ENCODE data around the gene GAMT.
"Not testable (repeated sequence)": the region's sequence is repeated elsewhere in the genome, so short reads cannot be mapped to it uniquely, and the experiment has no call there.

GAMT gene

GRCh38 chr19:1433119-1434039, 32.0 kb upstream of the GAMT start:
- DNase-seq (ENCODE audit: low read depth): no peak

GRCh38 chr19:1432507-1432887, 31.2 kb upstream of the GAMT start:
- DNase-seq (ENCODE audit: low read depth): no peak

GRCh38 chr19:1431759-1432506, 30.6 kb upstream of the GAMT start:
- DNase-seq (ENCODE audit: low read depth): no peak

GRCh38 chr19:1430246-1430645, 28.9 kb upstream of the GAMT start:
- DNase-seq (ENCODE audit: low read depth): no peak

DNA sequence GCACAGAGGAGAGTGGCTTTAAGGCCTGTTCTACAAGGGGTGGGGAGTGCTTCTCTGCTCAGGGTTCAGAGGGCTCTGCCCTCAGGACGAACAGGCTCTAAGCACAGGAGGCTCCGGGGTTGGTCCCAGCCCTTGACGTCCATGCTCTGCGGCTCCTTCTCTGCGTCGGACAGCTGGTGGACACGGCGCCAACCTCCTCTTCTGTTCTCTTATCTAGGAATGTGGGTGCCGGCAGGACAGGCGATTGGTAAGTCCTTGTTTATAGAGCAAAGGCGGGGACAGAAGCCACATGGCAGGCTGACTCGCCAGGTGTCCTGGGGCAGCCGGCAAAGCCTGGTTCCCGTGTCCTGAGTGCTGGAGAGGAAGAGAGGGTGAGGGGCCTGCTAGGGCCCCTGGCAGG, 28.4 kb upstream of the GAMT start:
- no peak for DNase-seq (ENCODE audit: low read depth)

DNA sequence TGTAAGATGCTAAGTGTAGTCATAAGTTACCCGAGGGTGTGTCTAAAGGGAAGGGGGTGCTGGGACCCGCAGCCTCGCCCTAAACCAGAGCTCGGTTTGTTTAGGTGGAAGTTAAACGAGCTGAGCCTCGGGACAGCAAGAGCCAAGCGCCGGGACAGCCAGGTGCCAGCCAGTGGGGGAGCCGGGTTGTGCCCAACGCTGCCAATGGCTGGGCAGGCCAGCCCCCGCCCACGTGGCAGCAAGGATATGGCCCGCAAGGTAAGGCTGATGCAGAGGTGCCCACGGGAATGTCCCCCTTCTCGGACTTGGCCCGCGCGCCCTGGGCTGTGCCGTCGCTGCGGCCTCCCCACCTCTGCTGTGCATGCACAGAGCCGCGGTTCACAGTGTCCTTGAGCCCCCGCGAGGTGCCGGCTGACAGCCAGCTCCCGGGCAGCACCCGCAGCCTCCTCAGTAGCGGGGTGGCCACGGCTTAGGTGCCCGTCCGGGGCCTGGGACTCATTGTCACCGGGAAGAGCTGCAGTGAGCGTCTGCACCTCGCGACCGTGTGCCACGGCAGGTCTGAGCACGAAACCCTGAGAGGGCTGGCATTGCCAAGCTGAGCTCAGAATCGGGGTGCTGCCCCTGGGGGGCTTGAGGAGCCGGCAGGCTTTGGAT, 27.5 kb upstream of the GAMT start:
- no peak for DNase-seq (ENCODE audit: low read depth)

DNA sequence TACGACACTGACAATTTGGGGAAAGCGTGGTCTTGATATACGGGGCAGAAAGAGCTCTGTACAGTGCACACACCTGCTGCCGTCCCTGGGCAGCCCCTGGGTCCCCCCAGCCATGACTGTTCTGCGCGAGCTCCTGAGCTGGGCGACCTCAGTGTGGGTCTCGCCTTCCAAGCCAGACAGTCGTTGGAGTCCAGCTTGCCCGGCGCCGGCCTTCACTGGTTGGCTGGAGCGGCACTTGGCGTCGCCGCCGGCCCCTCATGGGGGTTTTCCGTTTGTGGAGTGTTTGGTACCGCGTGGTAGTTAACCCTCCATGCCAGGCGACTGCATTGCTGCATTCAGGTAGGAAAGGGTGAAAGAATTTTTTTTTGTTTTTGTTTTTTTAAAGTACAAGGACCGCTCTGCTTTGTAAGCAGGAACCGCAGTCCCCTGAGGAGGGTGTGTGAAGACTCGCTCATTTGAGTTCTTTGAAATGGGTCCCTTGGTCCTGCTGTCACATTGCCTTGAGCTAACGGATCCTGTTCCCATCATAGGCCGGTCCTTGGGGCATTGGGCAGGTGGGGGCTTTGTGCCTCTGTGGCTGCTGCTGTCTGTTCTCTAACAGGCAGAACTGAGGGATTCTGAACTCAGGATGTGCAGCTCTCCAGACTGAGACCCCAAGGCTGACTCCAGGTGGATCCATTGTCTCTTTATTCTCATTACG, 26.0 kb upstream of the GAMT start:
- no peak for DNase-seq (ENCODE audit: low read depth)

- no peak for DNase-seq (ENCODE audit: low read depth)
Observed at GRCh38 chr19:1426736-1427135, 25.4 kb upstream of the GAMT start.

DNA sequence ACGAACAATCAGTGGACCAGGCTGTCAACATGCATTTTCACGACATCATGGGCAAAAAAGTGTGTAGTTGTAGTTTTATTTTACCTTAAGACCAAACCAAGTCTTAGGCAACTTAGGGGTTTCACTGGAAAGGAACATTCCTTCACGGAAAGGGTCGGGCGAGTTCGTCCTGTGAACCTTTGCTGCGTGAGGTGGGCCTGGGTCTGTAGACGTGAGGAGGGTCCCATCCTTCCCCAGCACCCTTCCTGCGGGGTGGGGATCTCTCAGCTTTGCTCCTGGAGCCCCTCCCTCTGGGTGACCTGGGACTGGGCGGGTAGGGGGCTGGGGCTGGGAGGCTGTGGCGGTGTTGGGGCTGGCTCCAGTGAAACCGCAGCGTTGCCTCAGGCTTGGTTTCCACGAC, 24.6 kb upstream of the GAMT start:
- DNase-seq (ENCODE audit: low read depth): no peak

DNA sequence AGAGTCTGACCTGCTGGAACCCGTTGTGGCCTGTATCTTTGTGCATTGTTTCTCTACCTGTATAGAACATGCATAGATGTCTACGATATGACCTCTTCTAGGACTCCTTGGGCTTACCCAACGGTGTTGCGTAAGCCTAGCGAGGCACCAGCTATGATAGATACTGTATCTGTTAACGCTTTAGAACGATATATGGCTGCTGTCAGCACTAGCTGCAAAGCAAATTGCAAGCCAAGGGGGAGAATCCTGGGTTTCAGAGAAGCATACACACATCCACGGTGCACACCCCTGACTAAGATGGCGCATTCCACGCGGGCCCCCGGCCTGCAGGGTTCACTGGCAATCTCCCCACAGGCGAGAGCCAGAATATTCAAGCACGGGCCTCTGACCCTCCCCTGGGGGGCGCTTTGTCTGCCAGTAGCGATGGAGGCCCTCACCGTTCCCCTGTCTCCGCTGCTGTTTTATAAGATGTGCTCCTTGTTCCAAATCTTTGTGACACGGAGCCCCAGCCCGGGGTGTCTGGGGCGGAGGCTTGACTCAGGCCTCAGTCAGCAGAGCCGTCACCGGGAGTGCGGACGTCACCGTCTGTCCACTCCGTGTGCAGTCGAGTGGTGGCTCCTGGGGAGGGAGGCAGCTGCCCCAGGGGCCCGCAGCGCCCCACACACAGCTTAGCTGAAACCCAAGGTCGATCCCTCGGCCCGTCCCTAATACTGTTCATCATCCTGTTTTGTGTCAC, 23.9 kb upstream of the GAMT start:
- DNase-seq (ENCODE audit: low read depth): no peak

- no peak for DNase-seq (ENCODE audit: low read depth)
Observed at GRCh38 chr19:1424192-1424955, 23.0 kb upstream of the GAMT start.

GRCh38 chr19:1423436-1424191, 22.3 kb upstream of the GAMT start:
- no peak for DNase-seq (ENCODE audit: low read depth)

GRCh38 chr19:1422943-1423342, 21.6 kb upstream of the GAMT start:
- no peak for DNase-seq (ENCODE audit: low read depth)

- no peak for DNase-seq (ENCODE audit: low read depth)
Observed at GRCh38 chr19:1422360-1422759, 21.0 kb upstream of the GAMT start.

DNA sequence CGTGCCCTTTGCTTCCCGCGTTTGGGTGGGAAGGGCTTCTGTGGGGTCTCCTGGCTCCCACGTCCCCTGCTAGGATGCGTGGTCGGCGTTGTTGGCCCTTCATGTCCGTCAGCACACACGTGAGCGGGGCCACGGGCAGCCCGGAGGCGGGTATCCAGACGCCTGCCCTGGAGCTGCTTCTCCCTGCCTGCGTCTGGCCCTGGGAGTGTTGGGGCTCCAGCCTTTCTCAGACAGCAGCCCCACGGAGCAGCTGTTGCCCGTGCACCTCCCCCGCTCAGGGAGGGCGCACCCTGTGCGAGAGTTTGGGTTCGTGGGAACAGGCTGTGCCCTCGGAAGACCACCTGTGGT, 20.6 kb upstream of the GAMT start:
- DNase-seq (ENCODE audit: low read depth): no peak

GRCh38 chr19:1421218-1421957, 20.0 kb upstream of the GAMT start:
- DNase-seq (ENCODE audit: low read depth): no peak

GRCh38 chr19:1420590-1420989, 19.2 kb upstream of the GAMT start:
- no peak for DNase-seq (ENCODE audit: low read depth)

- DNase-seq (ENCODE audit: low read depth): not testable (repeated sequence)
Observed at GRCh38 chr19:1420085-1420484, 18.7 kb upstream of the GAMT start.

- no peak for DNase-seq (ENCODE audit: low read depth)
Observed at GRCh38 chr19:1418951-1419738, 17.8 kb upstream of the GAMT start.

All from fibroblast of the conjunctiva (primary cell).